Measurements from ENCODE around the gene PHF21A.

PHF21A gene

GRCh38 chr11:45973601-45974000 lies 147.7 kb downstream of the PHF21A start:
- ATAC-seq: no peak
- TF ChIP-seq ZC3H10 (CRISPR knock-in tag; IDR thresholded peaks at IDR 0.05) (no peak), CREB5 (CRISPR knock-in tag; IDR thresholded peaks at IDR 0.05; ENCODE audit: low read depth) (no peak), PPARA (CRISPR knock-in tag; IDR thresholded peaks at IDR 0.05; ENCODE audit: borderline replicate concordance) (no peak), GLIS3 (CRISPR knock-in tag; IDR thresholded peaks at IDR 0.05) (no peak), ZFP30 (CRISPR knock-in tag; IDR thresholded peaks at IDR 0.05) (no peak), ARNTL (CRISPR knock-in tag; IDR thresholded peaks at IDR 0.05; ENCODE audit: borderline replicate concordance, low read depth) (no peak), ZFP3 (CRISPR knock-in tag; IDR thresholded peaks at IDR 0.05) (no peak), POU6F1 (CRISPR knock-in tag; IDR thresholded peaks at IDR 0.05; ENCODE audit: borderline replicate concordance, low read depth) (no peak), PATZ1 (CRISPR knock-in tag; IDR thresholded peaks at IDR 0.05; ENCODE audit: borderline replicate concordance) (no peak), CSDC2 (CRISPR knock-in tag; IDR thresholded peaks at IDR 0.05) (no peak), CSRNP3 (CRISPR knock-in tag; IDR thresholded peaks at IDR 0.05) (no peak), OSR1 (CRISPR knock-in tag; IDR thresholded peaks at IDR 0.05) (no peak), ZNF70 (CRISPR knock-in tag; IDR thresholded peaks at IDR 0.05) (no peak), ESRRG (CRISPR knock-in tag; IDR thresholded peaks at IDR 0.05) (no peak), BACH2 (CRISPR knock-in tag; IDR thresholded peaks at IDR 0.05; ENCODE audit: borderline replicate concordance) (no peak), TCF4 (CRISPR knock-in tag; IDR thresholded peaks at IDR 0.05; ENCODE audit: borderline replicate concordance) (no peak), ISL1 (CRISPR knock-in tag; IDR thresholded peaks at IDR 0.05) (no peak)

GRCh38 chr11:45968901-45969300 lies 152.4 kb downstream of the PHF21A start:
- ATAC-seq: no peak
- TF ChIP-seq OSR1 (CRISPR knock-in tag; IDR thresholded peaks at IDR 0.05) (no peak), GLIS3 (CRISPR knock-in tag; IDR thresholded peaks at IDR 0.05) (no peak), CSRNP3 (CRISPR knock-in tag; IDR thresholded peaks at IDR 0.05) (no peak), ISL1 (CRISPR knock-in tag; IDR thresholded peaks at IDR 0.05) (no peak), POU6F1 (CRISPR knock-in tag; IDR thresholded peaks at IDR 0.05; ENCODE audit: borderline replicate concordance, low read depth) (no peak), ZFP30 (CRISPR knock-in tag; IDR thresholded peaks at IDR 0.05) (no peak), PPARA (CRISPR knock-in tag; IDR thresholded peaks at IDR 0.05; ENCODE audit: borderline replicate concordance) (no peak), CREB5 (CRISPR knock-in tag; IDR thresholded peaks at IDR 0.05; ENCODE audit: low read depth) (no peak), ZNF70 (CRISPR knock-in tag; IDR thresholded peaks at IDR 0.05) (no peak)

GRCh38 chr11:45967506-45967905 lies 153.7 kb downstream of the PHF21A start:
- no peak for ATAC-seq
- no peak for TF ChIP-seq CSRNP3 (CRISPR knock-in tag; IDR thresholded peaks at IDR 0.05)
- no peak for TF ChIP-seq ESRRG (CRISPR knock-in tag; IDR thresholded peaks at IDR 0.05)
- TF ChIP-seq TSHZ2 (CRISPR knock-in tag; IDR thresholded peaks at IDR 0.05): no peak
- no peak for TF ChIP-seq PATZ1 (CRISPR knock-in tag; IDR thresholded peaks at IDR 0.05; ENCODE audit: borderline replicate concordance)
- no peak for TF ChIP-seq CSDC2 (CRISPR knock-in tag; IDR thresholded peaks at IDR 0.05)
- no peak for TF ChIP-seq ARNTL (CRISPR knock-in tag; IDR thresholded peaks at IDR 0.05; ENCODE audit: borderline replicate concordance, low read depth)
- TF ChIP-seq BACH2 (CRISPR knock-in tag; IDR thresholded peaks at IDR 0.05; ENCODE audit: borderline replicate concordance): no peak

Data from SK-N-SH treated with all-trans-retinoic acid at 6 μM for 48 hours (cell line).